Parathyroid adenoma (tissue), 2 donors: ENCODE data around the gene AGR3.

ENCODE experiments used
- H2AFZ ChIP-seq: fragments of 300-600 bp; sonication (generic); one replicate; pipeline ENCODE4 v1.7.0; 2017; ENCODE audit warnings: antibody characterized with exemption, mild to moderate bottlenecking
- H3K27ac ChIP-seq: fragments of 300-600 bp; sonication (generic); one replicate; pipeline ENCODE4 v1.7.0; 2017
- H3K27me3 ChIP-seq: fragments of 300-600 bp; sonication (generic); one replicate; pipeline ENCODE4 v1.7.0; 2017; ENCODE audit warnings: low read length; ENCODE audit not compliant: control insufficient read depth, insufficient read depth
- H3K36me3 ChIP-seq: fragments of 300-600 bp; sonication (generic); one replicate; pipeline ENCODE4 v1.7.0; 2017; ENCODE audit warnings: low read length; ENCODE audit not compliant: control insufficient read depth, insufficient read depth
- H3K4me1 ChIP-seq: fragments of 300-600 bp; sonication (generic); one replicate; pipeline ENCODE4 v1.7.0; 2017; ENCODE audit warnings: control low read depth
- H3K4me2 ChIP-seq: fragments of 300-600 bp; sonication (generic); one replicate; pipeline ENCODE4 v1.7.0; 2017; ENCODE audit warnings: low read length
- H3K4me3 ChIP-seq: fragments of 300-600 bp; sonication (generic); one replicate; pipeline ENCODE4 v1.7.0; 2017; ENCODE audit warnings: low read depth, low read length
- H3K79me2 ChIP-seq: fragments of 300-600 bp; sonication (generic); one replicate; pipeline ENCODE4 v1.7.0; 2017; ENCODE audit warnings: control low read depth
- H3K9ac ChIP-seq: fragments of 300-600 bp; sonication (generic); one replicate; pipeline ENCODE4 v1.7.0; 2017; ENCODE audit warnings: mild to moderate bottlenecking
- H3K9me3 ChIP-seq: fragments of 300-600 bp; sonication (generic); one replicate; pipeline ENCODE4 v1.7.0; 2017; ENCODE audit warnings: low read length; ENCODE audit not compliant: control insufficient read depth
- TF ChIP-seq, protein P1 (sequence below): fragments of 300-600 bp; sonication (generic); IDR thresholded peaks from one replicate; pipeline ENCODE4 v1.7.0; 2017; ENCODE audit warnings: antibody characterized with exemption, mild to moderate bottlenecking
- donor health status: primary hyperparathyroidism.

Gene AGR3

DNA sequence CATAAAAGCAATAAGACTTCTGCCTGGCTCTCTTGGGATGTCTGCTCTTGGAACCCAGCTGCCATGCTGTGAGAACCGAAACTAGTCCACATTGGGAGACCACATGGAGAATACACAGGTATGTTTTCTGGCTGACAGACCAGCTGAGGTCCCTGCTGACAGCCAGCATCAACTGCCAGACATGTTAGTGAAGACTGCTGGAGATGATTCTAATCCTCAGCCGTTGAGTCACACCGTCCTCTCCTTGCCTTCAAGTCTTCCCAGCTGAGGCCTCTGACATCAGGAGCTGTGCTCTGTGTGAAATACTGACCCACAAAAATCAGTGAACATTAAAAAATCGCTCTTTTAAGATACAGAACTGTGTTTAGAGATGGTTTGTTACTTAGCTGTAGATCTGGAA, 40.1 kb downstream of the AGR3 start:
- no peak overlapping the region for H3K27ac ChIP-seq

DNA sequence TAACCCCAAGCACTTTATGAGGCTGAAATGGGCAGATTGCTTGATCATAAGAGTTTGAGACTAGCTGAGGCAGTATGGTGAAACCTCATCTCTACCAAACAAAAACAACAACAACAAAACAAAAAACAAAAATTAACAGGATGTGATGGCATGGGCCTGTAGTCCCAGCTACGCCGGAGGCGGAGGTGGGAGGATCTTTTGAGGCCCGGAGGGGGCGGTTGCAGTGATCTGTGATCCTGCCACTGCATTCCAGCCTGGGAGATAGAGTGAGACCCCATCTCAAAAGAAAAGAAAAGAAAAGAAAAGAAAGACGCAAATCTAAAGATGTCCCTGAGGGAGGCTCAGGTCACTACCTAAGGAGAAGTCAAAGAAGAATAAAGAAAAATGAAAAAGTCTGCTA, 41.7 kb downstream of the AGR3 start:
- no peak overlapping the region for H3K9ac ChIP-seq
- no peak overlapping the region for H2AFZ ChIP-seq
- H3K27me3 ChIP-seq = no peaks in the 10 kb centered on the region
- no peaks in the 10 kb centered on the region for H3K9me3 ChIP-seq
- no peaks in the 10 kb centered on the region for H3K36me3 ChIP-seq
- TF ChIP-seq, protein P1, sequence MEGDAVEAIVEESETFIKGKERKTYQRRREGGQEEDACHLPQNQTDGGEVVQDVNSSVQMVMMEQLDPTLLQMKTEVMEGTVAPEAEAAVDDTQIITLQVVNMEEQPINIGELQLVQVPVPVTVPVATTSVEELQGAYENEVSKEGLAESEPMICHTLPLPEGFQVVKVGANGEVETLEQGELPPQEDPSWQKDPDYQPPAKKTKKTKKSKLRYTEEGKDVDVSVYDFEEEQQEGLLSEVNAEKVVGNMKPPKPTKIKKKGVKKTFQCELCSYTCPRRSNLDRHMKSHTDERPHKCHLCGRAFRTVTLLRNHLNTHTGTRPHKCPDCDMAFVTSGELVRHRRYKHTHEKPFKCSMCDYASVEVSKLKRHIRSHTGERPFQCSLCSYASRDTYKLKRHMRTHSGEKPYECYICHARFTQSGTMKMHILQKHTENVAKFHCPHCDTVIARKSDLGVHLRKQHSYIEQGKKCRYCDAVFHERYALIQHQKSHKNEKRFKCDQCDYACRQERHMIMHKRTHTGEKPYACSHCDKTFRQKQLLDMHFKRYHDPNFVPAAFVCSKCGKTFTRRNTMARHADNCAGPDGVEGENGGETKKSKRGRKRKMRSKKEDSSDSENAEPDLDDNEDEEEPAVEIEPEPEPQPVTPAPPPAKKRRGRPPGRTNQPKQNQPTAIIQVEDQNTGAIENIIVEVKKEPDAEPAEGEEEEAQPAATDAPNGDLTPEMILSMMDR = no peak
- no peak overlapping the region for H3K4me2 ChIP-seq
- no peaks in the 10 kb centered on the region for H3K79me2 ChIP-seq
- H3K4me3 ChIP-seq = no peak overlapping the region
- H3K27ac ChIP-seq = no peak overlapping the region
- no peaks in the 10 kb centered on the region for H3K4me1 ChIP-seq

More for the DNA sequence above, 40.1 kb downstream of the AGR3 start:
- Histone ChIP-seq H3K4me3 (no peak overlapping the region), H3K27me3 (no peaks in the 10 kb centered on the region), H3K4me2 (no peak overlapping the region), H2AFZ (no peak overlapping the region), H3K79me2 (no peaks in the 10 kb centered on the region), H3K36me3 (no peaks in the 10 kb centered on the region), H3K4me1 (no peaks in the 10 kb centered on the region), H3K9me3 (no peaks in the 10 kb centered on the region), H3K9ac (no peak overlapping the region)
- TF ChIP-seq, protein P1 = no peak

DNA sequence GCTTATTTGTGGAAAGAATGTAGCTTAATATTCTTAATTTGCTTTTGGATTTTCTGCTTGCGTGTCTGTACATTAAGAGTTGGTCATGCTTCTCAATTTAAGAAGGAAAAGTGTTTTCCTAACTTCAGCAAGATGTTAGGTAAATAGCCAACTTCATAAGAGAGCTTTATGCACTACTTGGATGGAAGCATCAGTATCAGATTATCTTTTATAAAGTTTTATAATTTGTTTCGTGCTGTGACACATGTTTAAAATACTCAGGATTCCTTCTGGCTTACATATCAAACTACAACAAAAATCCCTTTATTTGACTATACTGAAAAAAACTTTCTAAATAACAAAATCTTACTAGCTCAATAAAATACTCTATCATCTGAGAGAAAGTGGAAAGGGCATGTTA, 42.1 kb downstream of the AGR3 start:
- Histone ChIP-seq H3K4me3 (no peak overlapping the region), H3K27me3 (no peaks in the 10 kb centered on the region), H3K27ac (no peak overlapping the region), H3K36me3 (no peaks in the 10 kb centered on the region), H3K4me2 (no peak overlapping the region), H3K79me2 (no peaks in the 10 kb centered on the region), H3K4me1 (no peaks in the 10 kb centered on the region), H3K9me3 (no peaks in the 10 kb centered on the region), H2AFZ (no peak overlapping the region), H3K9ac (no peak overlapping the region)
- TF ChIP-seq, protein P1 = no peak

DNA sequence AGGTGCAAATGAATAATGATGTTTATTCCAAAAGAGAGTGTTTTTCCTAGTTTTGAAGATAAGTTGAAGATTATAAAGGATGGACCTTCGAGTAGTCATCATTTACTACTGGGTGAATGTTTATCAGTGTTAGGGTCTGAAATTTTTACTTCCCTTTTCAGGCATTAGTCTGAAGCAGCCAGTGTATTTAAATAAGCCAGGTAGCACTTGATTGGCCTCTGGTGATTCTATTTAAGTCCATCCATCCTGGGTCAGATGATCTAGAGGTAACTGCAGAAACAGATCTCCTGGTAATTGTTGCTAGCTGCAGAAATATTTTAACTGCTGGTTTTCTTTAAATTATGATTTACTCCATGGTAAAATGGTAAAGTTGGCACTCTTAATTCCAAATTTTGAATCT, 42.9 kb downstream of the AGR3 start:
- TF ChIP-seq, protein P1 = no peak
- no peaks in the 10 kb centered on the region for H3K27me3 ChIP-seq
- H2AFZ ChIP-seq = no peak overlapping the region
- no peak overlapping the region for H3K4me2 ChIP-seq
- H3K27ac ChIP-seq = no peak overlapping the region
- H3K4me1 ChIP-seq = no peaks in the 10 kb centered on the region
- H3K36me3 ChIP-seq = no peaks in the 10 kb centered on the region
- no peak overlapping the region for H3K9ac ChIP-seq
- no peaks in the 10 kb centered on the region for H3K79me2 ChIP-seq
- H3K9me3 ChIP-seq = no peaks in the 10 kb centered on the region
- no peak overlapping the region for H3K4me3 ChIP-seq

DNA sequence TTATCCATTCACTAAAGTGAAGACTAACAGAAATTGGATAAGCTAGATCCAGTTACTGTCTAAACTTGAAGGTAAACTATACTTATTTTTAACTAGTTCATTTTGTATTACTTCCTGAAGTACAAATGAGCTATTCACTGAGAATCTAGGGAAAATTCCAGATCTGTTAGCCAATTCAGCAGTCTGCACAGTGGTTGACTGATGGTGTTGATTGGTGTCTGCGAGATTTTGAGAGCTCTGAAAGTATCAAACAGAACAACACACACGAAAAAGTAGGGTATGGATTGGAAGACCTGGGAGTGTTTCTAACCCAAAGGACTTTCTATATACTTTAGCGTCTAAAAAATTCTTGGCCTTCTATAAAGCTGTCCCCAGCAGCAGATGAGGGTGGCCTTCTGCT, 43.4 kb downstream of the AGR3 start:
- TF ChIP-seq, protein P1 = no peak
- H3K27ac ChIP-seq = no peak overlapping the region
- no peak overlapping the region for H3K9ac ChIP-seq
- no peaks in the 10 kb centered on the region for H3K79me2 ChIP-seq
- H3K27me3 ChIP-seq = no peaks in the 10 kb centered on the region
- H2AFZ ChIP-seq = no peak overlapping the region
- no peaks in the 10 kb centered on the region for H3K9me3 ChIP-seq
- H3K4me3 ChIP-seq = no peak overlapping the region
- no peak overlapping the region for H3K4me2 ChIP-seq
- no peaks in the 10 kb centered on the region for H3K36me3 ChIP-seq
- H3K4me1 ChIP-seq = no peaks in the 10 kb centered on the region
